Measurements from ENCODE around the gene ZP1. TPM values are rescaled to one million over a fixed set of nuclear protein-coding genes. Genes with fewer than 3 reads are reported as not detected.
A peak's percentile ranks its signal among the peaks of the same experiment; 100 is the strongest.
"Not testable (repeated sequence)": the region's sequence is repeated elsewhere in the genome, so short reads cannot be mapped to it uniquely, and the experiment has no call there.

The ZP1 gene
- total RNA-seq, 1 donor from 2014 or later: 0.49 TPM

- DNase-seq: no peak
These were observed 11.1 kb downstream of the ZP1 start for GRCh38 chr11:60878245-60879101.

GRCh38 chr11:60879104-60879503, 11.8 kb downstream of the ZP1 start:
- no peak for DNase-seq

GRCh38 chr11:60879971-60880588, 12.7 kb downstream of the ZP1 start:
- DNase-seq: no peak

GRCh38 chr11:60880643-60881282, 13.4 kb downstream of the ZP1 start:
- no peak for DNase-seq

- DNase-seq: no peak
These were observed 20.2 kb downstream of the ZP1 start for GRCh38 chr11:60887556-60887955.

- DNase-seq: no peak
These were observed 22.5 kb downstream of the ZP1 start for GRCh38 chr11:60889869-60890311.

- DNase-seq: no peak
These were observed 23.4 kb downstream of the ZP1 start for GRCh38 chr11:60890696-60891095.

- DNase-seq: no peak
These were observed 23.9 kb downstream of the ZP1 start for GRCh38 chr11:60891103-60891741.

GRCh38 chr11:60895687-60896086, 28.3 kb downstream of the ZP1 start:
- DNase-seq: no peak

GRCh38 chr11:60897496-60897895, 30.2 kb downstream of the ZP1 start:
- DNase-seq: no peak

GRCh38 chr11:60899046-60899936, 31.9 kb downstream of the ZP1 start:
- peak; percentile 53 for DNase-seq

- no peak for DNase-seq
These were observed 32.6 kb downstream of the ZP1 start for GRCh38 chr11:60899977-60900376.

GRCh38 chr11:60900673-60901404, 33.5 kb downstream of the ZP1 start:
- no peak for DNase-seq

- DNase-seq: no peak
These were observed 35.3 kb downstream of the ZP1 start for GRCh38 chr11:60902625-60903024.

GRCh38 chr11:60905047-60905446, 37.7 kb downstream of the ZP1 start:
- DNase-seq: no peak

- DNase-seq: peak; percentile 9
These were observed 38.3 kb downstream of the ZP1 start for GRCh38 chr11:60905551-60906113.

GRCh38 chr11:60906132-60906972, 39.0 kb downstream of the ZP1 start, which contains the start of gene PRPF19:
TSS of gene PRPF19 (minus strand) at chr11:60906585. CDS start at chr11:60906382, 203 bp downstream.
- peak; percentile 97 for DNase-seq

GRCh38 chr11:60908803-60909202, 41.5 kb downstream of the ZP1 start:
- no peak for DNase-seq

- DNase-seq: not testable (repeated sequence)
These were observed 42.4 kb downstream of the ZP1 start for GRCh38 chr11:60909680-60910280.
